ENCODE data around the gene ZFR2. TPM values are rescaled to one million over a fixed set of nuclear protein-coding genes. Genes with fewer than 3 reads are reported as not detected.

ZFR2 gene
- polyA plus RNA-seq, 1 of the 3 experiments (the other 2 are of a cell fraction), result 0.44 TPM

DNA sequence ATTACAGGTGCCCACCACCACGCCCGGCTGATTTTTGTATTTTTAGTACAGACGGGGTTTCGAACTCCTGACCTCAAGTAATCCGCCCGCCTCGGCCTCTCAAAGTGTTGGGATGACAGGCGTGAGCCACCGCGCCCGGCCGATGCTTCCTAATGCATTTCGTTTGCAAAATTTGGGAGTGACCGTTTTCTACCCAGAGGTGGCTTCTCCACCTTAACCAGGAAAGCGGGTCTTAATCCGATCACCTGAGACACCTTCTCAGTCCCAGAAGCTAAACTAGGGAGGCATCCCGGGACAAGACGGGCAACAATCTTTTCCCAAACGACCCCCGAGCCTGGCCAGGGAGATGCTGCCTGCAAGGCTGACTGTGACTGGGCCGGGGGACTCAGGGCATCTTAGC, 67.8 kb downstream of the ZFR2 start:
- POLR2A ChIA-PET, result interaction anchor here (1.8 kb wide), 1 partner anchor 38 kb away, joined by 4 read pairs; the partner anchor contains the start of gene MRPL54
- Histone ChIP-seq H3K4me1 (ENCODE audit: control insufficient read depth in 1 of 2, insufficient read depth in 2 of 2, low read depth in 1 of 2, low read length in 1 of 2) (peaks cover 0 to 2% of the 10 kb centered on the region in 2 experiments; a peak in 1 of 4 replicates), H2AFZ (ENCODE audit: low read depth) (no peak overlapping the region), H3K4me3 (ENCODE audit: low read depth in 2 of 2, low read length in 1 of 2) (peak overlapping the region; percentile 17 to 31; a peak in 2 of 4 replicates), H3K9me3 (no peaks in the 10 kb centered on the region), H3K9ac (no peak overlapping the region), H3K27ac (ENCODE audit: low read depth in 2 of 2, low read length in 1 of 2) (no peak overlapping the region), H4K20me1 (ENCODE audit: insufficient read depth) (no peaks in the 10 kb centered on the region), H3F3A (replicated peaks; ENCODE audit: insufficient read depth) (no peaks in the 10 kb centered on the region), H3K36me3 (replicated peaks in 1 of 2; ENCODE audit: control insufficient read depth in 1 of 2, insufficient read depth in 2 of 2, low read length in 1 of 2) (no peaks in the 10 kb centered on the region), H3K4me2 (peak overlapping the region; percentile 68), H3K27me3 (ENCODE audit: insufficient read depth) (peaks cover 23% of the 10 kb centered on the region; the same call in 1 of the 2 replicates), H3K9me2 (no peaks in the 10 kb centered on the region), H3K79me2 (ENCODE audit: insufficient read depth) (no peaks in the 10 kb centered on the region)
- WGBS (ENCODE audit: low lambda C conversion rate), result 75% methylated on average over 15 of the region's 21 CpGs
- CTCF ChIA-PET, result no interaction called here
- no peak for TF ChIP-seq JUND (IDR thresholded peaks at IDR 0.05)
- TF ChIP-seq, protein P1, sequence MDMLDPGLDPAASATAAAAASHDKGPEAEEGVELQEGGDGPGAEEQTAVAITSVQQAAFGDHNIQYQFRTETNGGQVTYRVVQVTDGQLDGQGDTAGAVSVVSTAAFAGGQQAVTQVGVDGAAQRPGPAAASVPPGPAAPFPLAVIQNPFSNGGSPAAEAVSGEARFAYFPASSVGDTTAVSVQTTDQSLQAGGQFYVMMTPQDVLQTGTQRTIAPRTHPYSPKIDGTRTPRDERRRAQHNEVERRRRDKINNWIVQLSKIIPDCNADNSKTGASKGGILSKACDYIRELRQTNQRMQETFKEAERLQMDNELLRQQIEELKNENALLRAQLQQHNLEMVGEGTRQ (IDR thresholded peaks at IDR 0.05; ENCODE audit: borderline replicate concordance, low read depth, low read length), result no peak
- no peak for TF ChIP-seq NRF1 (IDR thresholded peaks at IDR 0.05; ENCODE audit: low read depth, low read length)
- no peak for TF ChIP-seq RCOR1 (IDR thresholded peaks at IDR 0.05; ENCODE audit: low read length)
- no peak for TF ChIP-seq FOXM1 (IDR thresholded peaks at IDR 0.05; ENCODE audit: low read depth)
- no peak for TF ChIP-seq MXI1 (IDR thresholded peaks at IDR 0.05; ENCODE audit: low read depth, low read length)
- TF ChIP-seq RFX5 (IDR thresholded peaks at IDR 0.05; ENCODE audit: low read length), result no peak
- no peak for TF ChIP-seq SIN3A (IDR thresholded peaks at IDR 0.05; ENCODE audit: borderline replicate concordance, low read depth, low read length)
- TF ChIP-seq TCF12 (IDR thresholded peaks at IDR 0.05), result no peak
- no peak for TF ChIP-seq YY1 (IDR thresholded peaks at IDR 0.05; ENCODE audit: low read depth)
- no peak for TF ChIP-seq GATA2 (CRISPR knock-in tag; IDR thresholded peaks at IDR 0.05)
- TF ChIP-seq RXRA (IDR thresholded peaks at IDR 0.05; ENCODE audit: borderline replicate concordance, low read depth), result no peak
- TF ChIP-seq, protein P2, sequence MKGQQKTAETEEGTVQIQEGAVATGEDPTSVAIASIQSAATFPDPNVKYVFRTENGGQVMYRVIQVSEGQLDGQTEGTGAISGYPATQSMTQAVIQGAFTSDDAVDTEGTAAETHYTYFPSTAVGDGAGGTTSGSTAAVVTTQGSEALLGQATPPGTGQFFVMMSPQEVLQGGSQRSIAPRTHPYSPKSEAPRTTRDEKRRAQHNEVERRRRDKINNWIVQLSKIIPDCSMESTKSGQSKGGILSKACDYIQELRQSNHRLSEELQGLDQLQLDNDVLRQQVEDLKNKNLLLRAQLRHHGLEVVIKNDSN (IDR thresholded peaks at IDR 0.05; ENCODE audit: borderline replicate concordance, low read depth), result no peak
- TF ChIP-seq, protein P3, sequence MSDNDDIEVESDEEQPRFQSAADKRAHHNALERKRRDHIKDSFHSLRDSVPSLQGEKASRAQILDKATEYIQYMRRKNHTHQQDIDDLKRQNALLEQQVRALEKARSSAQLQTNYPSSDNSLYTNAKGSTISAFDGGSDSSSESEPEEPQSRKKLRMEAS (IDR thresholded peaks at IDR 0.05; ENCODE audit: low read depth), result no peak
- TF ChIP-seq TEAD4 (IDR thresholded peaks at IDR 0.05; ENCODE audit: borderline replicate concordance, insufficient read depth), result no peak
- no peak for DNase-seq

DNA sequence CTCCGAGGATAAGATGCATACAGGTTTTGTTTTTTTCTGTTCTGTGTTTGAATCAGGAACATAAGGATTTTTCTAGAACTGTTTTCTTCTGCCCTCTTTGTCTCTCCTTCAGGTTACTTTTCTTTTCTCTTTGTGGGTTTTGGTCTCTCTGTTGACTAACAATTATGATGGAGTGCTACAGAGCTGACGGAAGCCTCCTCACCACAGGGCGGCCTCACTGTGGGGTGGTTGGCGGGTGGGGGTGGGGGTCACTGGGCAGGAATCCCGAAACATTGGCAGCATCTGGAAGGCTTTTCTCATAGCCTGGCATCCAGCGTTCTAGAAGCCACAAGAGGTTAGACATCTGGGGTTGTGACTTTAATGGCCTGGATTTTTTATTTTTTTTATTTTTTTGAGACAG, 70.7 kb downstream of the ZFR2 start:
- CTCF ChIA-PET, result interaction anchor here (1.2 kb wide), 1 partner anchor 24 kb away, joined by 5 read pairs; no protein-coding TSS in a partner anchor
- Histone ChIP-seq H4K20me1 (ENCODE audit: insufficient read depth) (no peaks in the 10 kb centered on the region), H3K36me3 (replicated peaks in 1 of 2; ENCODE audit: control insufficient read depth in 1 of 2, insufficient read depth in 2 of 2, low read length in 1 of 2) (no peaks in the 10 kb centered on the region), H3K9ac (no peak overlapping the region), H3K9me3 (no peaks in the 10 kb centered on the region), H3K79me2 (ENCODE audit: insufficient read depth) (no peaks in the 10 kb centered on the region), H3F3A (replicated peaks; ENCODE audit: insufficient read depth) (no peaks in the 10 kb centered on the region), H3K9me2 (no peaks in the 10 kb centered on the region), H3K4me1 (ENCODE audit: control insufficient read depth in 1 of 2, insufficient read depth in 2 of 2, low read depth in 1 of 2, low read length in 1 of 2) (peaks cover 0 to 2% of the 10 kb centered on the region in 2 experiments; a peak in 1 of 4 replicates), H3K27me3 (ENCODE audit: insufficient read depth) (peaks cover 23% of the 10 kb centered on the region; the same call in 1 of the 2 replicates), H2AFZ (ENCODE audit: low read depth) (no peak overlapping the region), H3K4me2 (no peak overlapping the region), H3K4me3 (ENCODE audit: low read depth in 2 of 2, low read length in 1 of 2) (no peak overlapping the region), H3K27ac (ENCODE audit: low read depth in 2 of 2, low read length in 1 of 2) (no peak overlapping the region)
- POLR2A ChIA-PET, result no interaction called here
- TF ChIP-seq, protein P4, sequence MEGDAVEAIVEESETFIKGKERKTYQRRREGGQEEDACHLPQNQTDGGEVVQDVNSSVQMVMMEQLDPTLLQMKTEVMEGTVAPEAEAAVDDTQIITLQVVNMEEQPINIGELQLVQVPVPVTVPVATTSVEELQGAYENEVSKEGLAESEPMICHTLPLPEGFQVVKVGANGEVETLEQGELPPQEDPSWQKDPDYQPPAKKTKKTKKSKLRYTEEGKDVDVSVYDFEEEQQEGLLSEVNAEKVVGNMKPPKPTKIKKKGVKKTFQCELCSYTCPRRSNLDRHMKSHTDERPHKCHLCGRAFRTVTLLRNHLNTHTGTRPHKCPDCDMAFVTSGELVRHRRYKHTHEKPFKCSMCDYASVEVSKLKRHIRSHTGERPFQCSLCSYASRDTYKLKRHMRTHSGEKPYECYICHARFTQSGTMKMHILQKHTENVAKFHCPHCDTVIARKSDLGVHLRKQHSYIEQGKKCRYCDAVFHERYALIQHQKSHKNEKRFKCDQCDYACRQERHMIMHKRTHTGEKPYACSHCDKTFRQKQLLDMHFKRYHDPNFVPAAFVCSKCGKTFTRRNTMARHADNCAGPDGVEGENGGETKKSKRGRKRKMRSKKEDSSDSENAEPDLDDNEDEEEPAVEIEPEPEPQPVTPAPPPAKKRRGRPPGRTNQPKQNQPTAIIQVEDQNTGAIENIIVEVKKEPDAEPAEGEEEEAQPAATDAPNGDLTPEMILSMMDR (IDR thresholded peaks at IDR 0.05), result no peak
- TF ChIP-seq SIN3A (IDR thresholded peaks at IDR 0.05; ENCODE audit: borderline replicate concordance, low read depth, low read length) (no peak), EZH2phosphoT487 (IDR thresholded peaks at IDR 0.05; ENCODE audit: borderline replicate concordance, low read depth) (no peak), YY1 (IDR thresholded peaks at IDR 0.05; ENCODE audit: low read depth) (no peak), RXRA (IDR thresholded peaks at IDR 0.05; ENCODE audit: borderline replicate concordance, low read depth) (no peak), POLR2AphosphoS5 (IDR thresholded peaks at IDR 0.05; ENCODE audit: low read depth, low read length) (no peak), GATA2 (CRISPR knock-in tag; IDR thresholded peaks at IDR 0.05) (no peak)
- TF ChIP-seq, protein P2 (IDR thresholded peaks at IDR 0.05; ENCODE audit: borderline replicate concordance, low read depth), result no peak
- DNase-seq, result no peak
- 55% methylated on average over 6 of the region's 6 CpGs for WGBS (ENCODE audit: low lambda C conversion rate)
